ENCODE measurements around the gene LOXL4. TPM values are rescaled to one million over a fixed set of nuclear protein-coding genes. Genes with fewer than 3 reads are reported as not detected.

Gene LOXL4
- total RNA-seq, 1 experiment from 2014 or later: 0.13 TPM

- H3K14ac ChIP-seq (ENCODE audit: insufficient read depth, low read length): no peak overlapping the region; the same call in 1 of the 2 replicates
- H3K4me1 ChIP-seq (ENCODE audit: insufficient read depth, low read length): no peaks in the 10 kb centered on the region
- no peaks in the 10 kb centered on the region for H3K9me3 ChIP-seq (ENCODE audit: control insufficient read depth, low read depth, low read length)
- TF ChIP-seq CTCF (conservative IDR thresholded peaks at IDR 0.05): no peak
- H3K18ac ChIP-seq (ENCODE audit: insufficient read length, low read depth, low read length): no peak overlapping the region
- H3K27me3 Mint-ChIP-seq (ENCODE audit: low read depth): no peaks in the 10 kb centered on the region
- no peaks in the 10 kb centered on the region for H4K20me1 ChIP-seq (ENCODE audit: control insufficient read depth, insufficient read depth, insufficient read length)
- no peak overlapping the region for H2BK20ac ChIP-seq (ENCODE audit: low read depth, low read length, poor library complexity, severe bottlenecking)
- H2AK5ac ChIP-seq (ENCODE audit: insufficient read length, low read length): no peak overlapping the region
- H4K8ac ChIP-seq (replicated peaks; ENCODE audit: insufficient read length, low read depth, low read length): no peak overlapping the region
- no peak overlapping the region for H2BK5ac ChIP-seq (ENCODE audit: insufficient read length, low read length)
- no peak overlapping the region for H3T11ph ChIP-seq (ENCODE audit: low read length)
- H3K56ac ChIP-seq (ENCODE audit: insufficient read length, low read depth, low read length): no peak overlapping the region
- no peak overlapping the region for H2BK15ac ChIP-seq (ENCODE audit: low read depth, low read length)
- no peak overlapping the region for H4K5ac ChIP-seq (ENCODE audit: insufficient read length, low read depth, low read length)
- H2AFZ ChIP-seq (ENCODE audit: low read length): no peak overlapping the region
- no peaks in the 10 kb centered on the region for H3K23me2 ChIP-seq (ENCODE audit: insufficient read length, low read depth, low read length, poor library complexity, severe bottlenecking)
- H3K23ac ChIP-seq (ENCODE audit: insufficient read length, low read depth, low read length): no peak overlapping the region
- H3K9me3 Mint-ChIP-seq: no peaks in the 10 kb centered on the region
- no peak overlapping the region for H2BK120ac ChIP-seq (ENCODE audit: low read depth, low read length, poor library complexity, severe bottlenecking)
- no peak for DNase-seq
- no CpG with 5 or more reads among the region's 14 CpGs for WGBS (ENCODE audit: extremely low coverage, insufficient read length, low lambda C conversion rate)
- peaks cover 0 to 4% (median 0%) of the 10 kb centered on the region in 3 experiments; a peak in 1 of 7 replicates for H3K36me3 Mint-ChIP-seq (ENCODE audit: insufficient read depth in 1 of 3, low read depth in 3 of 3)
- H3K27me3 ChIP-seq (ENCODE audit: insufficient read depth, low read length): no peaks in the 10 kb centered on the region
- no peaks in the 10 kb centered on the region for H3K4me1 Mint-ChIP-seq
- H3K79me1 ChIP-seq (ENCODE audit: insufficient read depth, low read depth, low read length, poor library complexity, severe bottlenecking): no peaks in the 10 kb centered on the region
- H3K9ac ChIP-seq (ENCODE audit: extremely low read depth, insufficient read length, low read length): no peak overlapping the region
- no peak overlapping the region for H3K4ac ChIP-seq (ENCODE audit: low read depth, low read length)
- peak overlapping the region in 1 of 3 experiments; percentile 73; a peak in 1 of 7 replicates for H3K27ac Mint-ChIP-seq
- H4K91ac ChIP-seq (ENCODE audit: insufficient read length, low read depth, low read length): no peak overlapping the region
- H3K4me2 ChIP-seq (ENCODE audit: insufficient read depth, insufficient read length, low read length): no peak overlapping the region
- no peak overlapping the region for H3K27ac ChIP-seq (ENCODE audit: insufficient read length, low read depth, low read length)
- no peak overlapping the region for H3K4me3 Mint-ChIP-seq
- H3K79me2 ChIP-seq (ENCODE audit: insufficient read depth, low read length): no peaks in the 10 kb centered on the region
- H2BK12ac ChIP-seq (ENCODE audit: insufficient read length, low read depth, low read length): no peak overlapping the region
These were observed 8.2 kb downstream of the LOXL4 start for GRCh38 chr10:98259606-98260315.

Measured in H9 (cell line).